GM23248 (cell line): ENCODE data around the gene ADAM15.

Source experiments
- EZH2 ChIP-seq: fragments of 200-600 bp; sonication (generic); IDR thresholded peaks from 2 replicates; pipeline ENCODE4 v1.6.1; 2018; ENCODE audit warnings: antibody characterized with exemption, mild to moderate bottlenecking; ENCODE audit not compliant: insufficient read depth, poor library complexity, severe bottlenecking
- EZH2phosphoT487 ChIP-seq: fragments of 200-600 bp; sonication (generic); IDR thresholded peaks from 2 replicates; pipeline ENCODE4 v1.6.1; 2018; ENCODE audit warnings: antibody characterized with exemption, moderate library complexity, mild to moderate bottlenecking, low read depth; ENCODE audit not compliant: insufficient read depth

DNA sequence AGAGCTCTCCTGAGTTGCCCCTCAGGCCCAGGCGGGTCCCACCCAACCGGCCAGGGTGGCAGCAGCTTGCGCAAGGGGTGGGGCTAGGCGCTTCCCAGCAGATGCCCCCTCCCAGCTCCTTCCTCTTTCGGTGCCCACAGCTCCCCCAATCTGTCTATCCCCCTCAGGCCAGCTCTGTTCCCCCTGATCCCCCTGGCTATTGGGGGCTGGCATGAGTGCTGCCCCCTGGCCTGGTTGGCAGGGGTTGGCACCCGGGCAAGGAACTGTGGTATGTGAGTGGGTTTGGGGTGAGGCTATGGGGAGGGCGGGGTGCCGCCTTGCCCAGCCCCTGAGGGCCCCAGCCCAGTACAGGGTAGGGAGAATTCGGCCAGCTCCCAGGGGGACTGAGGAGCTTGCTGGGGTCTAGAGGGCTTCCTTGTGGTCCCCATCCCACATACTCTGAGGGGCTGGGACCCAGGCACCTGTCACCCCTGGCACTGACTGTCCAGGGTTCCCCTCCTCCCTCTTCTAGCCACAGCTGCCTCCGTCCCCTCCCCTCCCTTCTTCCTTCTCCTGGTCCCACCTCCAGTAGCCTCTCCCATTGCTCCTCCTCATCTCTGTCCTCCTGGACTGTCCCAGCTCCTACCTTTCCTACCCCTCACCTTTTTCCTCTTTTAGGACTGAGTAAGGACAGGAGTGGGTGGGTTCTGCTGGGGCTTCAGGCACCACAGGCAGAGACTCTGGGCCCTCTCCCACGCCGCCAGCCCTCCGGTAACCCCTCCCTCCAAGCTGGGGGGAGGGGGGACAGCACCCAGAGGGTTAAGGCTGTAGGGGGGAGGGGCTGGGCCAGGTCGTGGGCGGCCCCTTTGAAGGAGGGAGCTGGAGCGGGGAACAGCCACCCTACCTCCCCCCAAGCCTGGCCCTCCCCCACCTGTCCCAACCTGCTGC lies 42.8 kb upstream of the ADAM15 start:
- no peak for TF ChIP-seq EZH2
- TF ChIP-seq EZH2phosphoT487: no peak
